ENCODE results near the gene DOK3.

DOK3 gene

GRCh38 chr5:177474846-177475562 lies 34.6 kb downstream of the DOK3 start:
- no peak overlapping the region for H3K4me3 ChIP-seq (ENCODE audit: low read depth, low read length)
- TF ChIP-seq CTCF (IDR thresholded peaks at IDR 0.05; ENCODE audit: borderline replicate concordance, insufficient read depth, low read depth, low read length): no peak

GRCh38 chr5:177474002-177474476 lies 35.6 kb downstream of the DOK3 start:
- TF ChIP-seq CTCF (IDR thresholded peaks at IDR 0.05; ENCODE audit: borderline replicate concordance, insufficient read depth, low read depth, low read length): no peak
- H3K4me3 ChIP-seq (ENCODE audit: low read depth, low read length): no peak overlapping the region

- no peak for TF ChIP-seq CTCF (IDR thresholded peaks at IDR 0.05; ENCODE audit: borderline replicate concordance, insufficient read depth, low read depth, low read length)
- peak within 1 kb of the TSS; percentile 69 for H3K4me3 ChIP-seq (ENCODE audit: low read depth, low read length)
Measured at GRCh38 chr5:177473443-177474001, 36.1 kb downstream of the DOK3 start, which contains the start of gene DBN1. TSS of gene DBN1 (minus strand) at chr5:177473634. CDS start at chr5:177473521, 113 bp downstream.

- H3K4me3 ChIP-seq (ENCODE audit: low read depth, low read length): peak overlapping the region; percentile 69
- no peak for TF ChIP-seq CTCF (IDR thresholded peaks at IDR 0.05; ENCODE audit: borderline replicate concordance, insufficient read depth, low read depth, low read length)
Measured at GRCh38 chr5:177472460-177473442, 36.9 kb downstream of the DOK3 start.

GRCh38 chr5:177471610-177472356 lies 37.8 kb downstream of the DOK3 start:
- TF ChIP-seq CTCF (IDR thresholded peaks at IDR 0.05; ENCODE audit: borderline replicate concordance, insufficient read depth, low read depth, low read length): no peak
- H3K4me3 ChIP-seq (ENCODE audit: low read depth, low read length): peak overlapping the region; percentile 69

GRCh38 chr5:177470759-177471536 lies 38.7 kb downstream of the DOK3 start:
- no peak for TF ChIP-seq CTCF (IDR thresholded peaks at IDR 0.05; ENCODE audit: borderline replicate concordance, insufficient read depth, low read depth, low read length)
- no peak overlapping the region for H3K4me3 ChIP-seq (ENCODE audit: low read depth, low read length)
